Coronary artery (tissue), 2 donors: ENCODE results near the gene DHDDS.
A peak's percentile ranks its signal among the peaks of the same experiment; 100 is the strongest.

Experiments
- DNase-seq: peaks from one replicate; pipeline ENCODE4 v3.0.0-alpha.2; 2017; ENCODE audit warnings: low spot score
- H3K27ac ChIP-seq, 2 donors: fragments of 200-600 bp; sonication (generic); one replicate each; pipeline ENCODE4 v1.5.1; 2016 to 2019
- H3K4me3 ChIP-seq: fragments of 200-600 bp; sonication (generic); 2 replicates; pipeline ENCODE4 v1.5.1; 2016; ENCODE audit warnings: mild to moderate bottlenecking, moderate library complexity
- TF ChIP-seq, protein P1 (sequence below): fragments of 200-600 bp; sonication (generic); IDR thresholded peaks from one replicate; pipeline ENCODE4 v1.5.1; 2019; ENCODE audit warnings: antibody characterized with exemption

DHDDS gene

DNA sequence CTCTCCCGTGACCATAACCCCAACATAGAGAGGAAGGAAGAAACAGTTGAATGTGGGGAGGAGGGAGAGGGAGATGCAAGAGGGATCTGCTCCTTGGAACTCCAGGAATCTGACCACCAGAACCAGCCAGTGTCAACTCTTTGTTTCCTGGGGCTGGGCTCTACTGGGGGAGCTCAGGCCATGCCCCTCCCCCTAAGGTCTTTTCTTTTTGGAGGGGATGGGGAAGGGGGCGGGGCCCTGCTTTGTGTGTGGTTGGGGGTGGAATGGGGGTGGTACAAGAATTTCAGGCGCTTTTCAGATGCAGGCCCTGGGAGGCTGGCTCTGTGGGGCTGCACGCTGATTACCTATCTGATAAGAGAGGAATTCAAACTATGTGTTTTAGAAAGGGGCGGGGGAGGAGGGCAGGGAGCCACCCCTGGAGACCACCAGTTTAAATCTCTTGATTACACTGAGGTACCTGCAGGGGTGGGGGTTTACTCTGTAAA, 13.2 kb upstream of the DHDDS start:
- Histone ChIP-seq H3K27ac (no peak overlapping the region), H3K4me3 (no peak overlapping the region)
- TF ChIP-seq, protein P1, sequence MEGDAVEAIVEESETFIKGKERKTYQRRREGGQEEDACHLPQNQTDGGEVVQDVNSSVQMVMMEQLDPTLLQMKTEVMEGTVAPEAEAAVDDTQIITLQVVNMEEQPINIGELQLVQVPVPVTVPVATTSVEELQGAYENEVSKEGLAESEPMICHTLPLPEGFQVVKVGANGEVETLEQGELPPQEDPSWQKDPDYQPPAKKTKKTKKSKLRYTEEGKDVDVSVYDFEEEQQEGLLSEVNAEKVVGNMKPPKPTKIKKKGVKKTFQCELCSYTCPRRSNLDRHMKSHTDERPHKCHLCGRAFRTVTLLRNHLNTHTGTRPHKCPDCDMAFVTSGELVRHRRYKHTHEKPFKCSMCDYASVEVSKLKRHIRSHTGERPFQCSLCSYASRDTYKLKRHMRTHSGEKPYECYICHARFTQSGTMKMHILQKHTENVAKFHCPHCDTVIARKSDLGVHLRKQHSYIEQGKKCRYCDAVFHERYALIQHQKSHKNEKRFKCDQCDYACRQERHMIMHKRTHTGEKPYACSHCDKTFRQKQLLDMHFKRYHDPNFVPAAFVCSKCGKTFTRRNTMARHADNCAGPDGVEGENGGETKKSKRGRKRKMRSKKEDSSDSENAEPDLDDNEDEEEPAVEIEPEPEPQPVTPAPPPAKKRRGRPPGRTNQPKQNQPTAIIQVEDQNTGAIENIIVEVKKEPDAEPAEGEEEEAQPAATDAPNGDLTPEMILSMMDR = no peak
- DNase-seq = no peak

DNA sequence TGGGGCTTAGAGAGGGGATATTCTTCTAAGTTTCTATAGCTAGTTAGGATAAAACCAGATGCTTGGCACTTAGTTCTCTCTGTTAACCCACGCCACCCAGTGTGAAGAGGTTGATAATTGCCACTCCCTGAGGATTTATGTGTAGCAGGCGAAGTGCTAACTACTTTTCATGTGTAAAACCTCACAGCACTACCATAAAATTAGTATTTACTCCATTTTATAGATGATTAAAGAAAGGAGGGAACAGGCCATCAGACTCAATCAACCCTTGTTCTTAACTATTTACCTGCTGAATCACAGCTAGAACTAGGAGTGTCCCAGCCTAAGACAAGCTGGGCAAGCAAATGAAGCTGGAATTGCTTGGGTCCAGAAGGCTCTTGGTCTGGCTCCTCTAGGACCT, 12.6 kb upstream of the DHDDS start:
- no peak for DNase-seq
- H3K4me3 ChIP-seq = no peak overlapping the region
- TF ChIP-seq, protein P1 = no peak

DNA sequence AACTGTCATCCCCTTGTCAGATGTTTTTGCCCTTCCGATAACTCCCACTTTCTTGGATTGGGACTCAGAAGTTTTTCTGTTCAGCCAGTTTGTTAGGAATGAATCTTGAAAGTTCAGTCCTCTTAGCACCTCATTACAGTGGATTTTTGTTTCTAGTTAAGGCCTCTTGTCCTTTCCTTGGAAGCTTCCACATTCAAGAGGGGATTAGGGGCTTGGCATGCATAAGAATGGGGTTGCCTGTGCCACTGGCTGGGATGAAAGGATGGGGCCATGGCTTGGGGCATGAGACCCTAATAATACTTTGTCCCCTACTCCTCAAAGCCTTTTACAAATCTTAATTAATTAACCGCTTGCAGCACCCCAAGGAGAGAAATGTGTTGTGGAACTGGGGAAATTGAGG, 2.4 kb upstream of the DHDDS start:
- DNase-seq = no peak

More for the DNA sequence above, 12.6 kb upstream of the DHDDS start:
- no peak overlapping the region for H3K27ac ChIP-seq

DNA sequence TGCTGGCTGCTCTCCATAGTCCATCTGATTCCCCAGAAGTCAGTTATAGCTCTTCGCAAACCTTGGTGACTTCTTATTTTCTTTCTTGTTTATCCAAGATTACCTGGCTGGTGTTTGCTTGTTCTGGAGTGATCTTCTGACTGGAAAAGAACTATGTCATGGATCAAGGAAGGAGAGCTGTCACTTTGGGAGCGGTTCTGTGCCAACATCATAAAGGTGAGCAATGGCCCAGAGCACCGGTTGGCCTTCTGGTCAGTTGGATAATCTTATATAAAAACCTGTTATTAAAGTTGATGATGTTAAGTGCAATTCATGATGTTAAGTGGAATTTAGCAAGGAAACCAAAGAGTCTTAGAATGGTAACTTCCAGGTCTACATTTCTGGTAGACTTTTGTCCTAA, 672 bp downstream of the DHDDS start:
- Histone ChIP-seq H3K4me3 (peak overlapping the region; percentile 71), H3K27ac (peak overlapping the region; percentile 51 to 54)
- TF ChIP-seq, protein P1 = no peak
- no peak for DNase-seq

More for the DNA sequence above, 2.4 kb upstream of the DHDDS start:
- TF ChIP-seq, protein P1 = no peak
- Histone ChIP-seq H3K4me3 (no peak overlapping the region), H3K27ac (no peak overlapping the region)

DNA sequence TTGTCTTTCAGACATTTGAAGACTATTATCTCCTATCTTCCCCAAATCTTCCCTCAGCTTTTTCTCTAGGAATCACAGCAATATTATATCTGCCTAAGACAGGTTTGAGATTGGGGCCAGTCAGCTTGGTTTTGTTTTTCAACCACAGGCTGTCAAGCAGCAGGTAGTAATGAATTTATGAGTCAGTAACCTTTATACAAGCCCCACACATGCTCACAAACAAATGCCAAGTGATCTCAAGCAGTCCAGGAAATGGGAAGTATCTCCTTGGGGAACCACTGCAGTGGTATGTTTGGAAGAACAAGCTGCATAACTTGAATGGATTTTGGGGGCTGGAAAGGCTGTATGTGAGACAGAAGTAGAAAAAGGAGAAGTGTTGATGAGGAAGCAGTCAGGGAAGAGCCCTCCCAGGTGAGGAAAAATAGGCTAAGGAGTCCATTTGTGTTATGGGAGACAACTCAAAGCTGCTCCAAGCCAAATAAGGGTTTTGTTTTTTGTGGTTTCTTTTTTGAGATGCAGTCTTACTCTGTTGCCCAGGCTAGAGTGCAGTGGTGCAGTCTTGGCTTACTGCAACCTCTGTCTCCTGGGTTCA, 2.1 kb downstream of the DHDDS start:
- TF ChIP-seq, protein P1 = no peak
- no peak for DNase-seq
- Histone ChIP-seq H3K4me3 (no peak overlapping the region), H3K27ac (no peak overlapping the region)

DNA sequence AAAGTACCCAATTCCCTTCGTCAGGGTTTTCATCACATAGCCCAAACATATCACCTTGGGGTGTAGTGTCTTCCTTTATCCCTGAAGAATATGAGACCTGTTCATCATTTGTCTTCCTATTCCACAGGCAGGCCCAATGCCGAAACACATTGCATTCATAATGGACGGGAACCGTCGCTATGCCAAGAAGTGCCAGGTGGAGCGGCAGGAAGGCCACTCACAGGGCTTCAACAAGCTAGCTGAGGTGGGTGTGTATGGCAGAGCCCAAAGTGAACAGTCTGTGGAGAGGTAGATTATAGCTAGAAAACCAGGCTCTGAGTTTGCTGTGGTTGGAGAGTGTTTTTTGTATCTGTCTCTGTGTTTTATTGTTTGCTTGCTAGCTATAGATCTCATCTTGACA, 5.9 kb downstream of the DHDDS start:
- Histone ChIP-seq H3K27ac (no peak overlapping the region), H3K4me3 (no peak overlapping the region)
- TF ChIP-seq, protein P1 = no peak
- no peak for DNase-seq

DNA sequence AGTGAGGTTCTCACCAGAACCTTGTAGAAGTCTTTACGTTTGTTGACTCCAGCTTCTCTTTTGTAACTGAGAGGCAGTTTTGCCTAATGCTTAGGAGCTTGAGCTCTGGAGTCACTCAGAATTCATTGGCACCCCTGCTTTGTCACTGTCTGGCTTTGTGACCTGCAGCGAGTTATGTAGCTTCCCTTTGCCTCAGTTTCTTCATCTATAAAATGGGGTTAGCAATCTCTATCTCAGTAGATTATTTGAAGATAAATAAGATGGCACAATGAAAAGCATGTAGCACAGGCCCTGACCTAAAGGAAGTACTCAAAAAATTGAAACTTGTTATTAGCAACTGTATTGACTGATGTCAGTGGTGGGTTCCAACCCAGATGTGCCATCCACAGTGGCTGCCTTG, 8.1 kb downstream of the DHDDS start:
- TF ChIP-seq, protein P1 = no peak
- Histone ChIP-seq H3K27ac (no peak overlapping the region), H3K4me3 (no peak overlapping the region)
- no peak for DNase-seq
